D341Med (cell line): ENCODE data around the gene EPB41L5.

Experiments
- DNase-seq: peaks from one replicate; pipeline ENCODE4 v3.0.0; 2012; ENCODE audit warnings: low spot score

The EPB41L5 gene

DNA sequence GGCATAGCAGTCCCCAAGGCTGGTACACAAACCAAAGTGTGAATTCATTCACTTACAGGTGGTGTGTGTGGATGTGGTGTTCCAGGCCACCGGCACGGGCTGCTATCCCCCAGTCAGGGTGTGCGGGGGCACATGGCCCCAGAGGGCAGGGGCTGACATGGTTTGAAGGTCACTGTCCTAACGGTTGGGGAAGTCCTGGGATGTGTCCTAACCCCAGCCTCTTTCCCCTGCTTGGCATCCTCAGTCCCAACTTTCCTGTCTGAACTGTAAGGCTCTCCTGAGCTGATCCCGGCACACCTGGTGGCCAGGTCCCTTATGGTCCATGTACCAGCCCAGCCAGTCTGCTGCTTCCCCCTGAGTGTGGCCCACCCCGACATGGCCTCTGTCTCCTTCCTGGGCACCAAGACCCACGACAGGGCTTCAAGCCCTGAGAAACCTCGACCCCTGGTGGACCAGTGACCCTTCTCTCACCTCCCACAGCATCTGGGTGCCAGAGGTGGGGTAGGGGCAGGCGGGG lies 212.7 kb downstream of the EPB41L5 start:
- DNase-seq, result no peak

DNA sequence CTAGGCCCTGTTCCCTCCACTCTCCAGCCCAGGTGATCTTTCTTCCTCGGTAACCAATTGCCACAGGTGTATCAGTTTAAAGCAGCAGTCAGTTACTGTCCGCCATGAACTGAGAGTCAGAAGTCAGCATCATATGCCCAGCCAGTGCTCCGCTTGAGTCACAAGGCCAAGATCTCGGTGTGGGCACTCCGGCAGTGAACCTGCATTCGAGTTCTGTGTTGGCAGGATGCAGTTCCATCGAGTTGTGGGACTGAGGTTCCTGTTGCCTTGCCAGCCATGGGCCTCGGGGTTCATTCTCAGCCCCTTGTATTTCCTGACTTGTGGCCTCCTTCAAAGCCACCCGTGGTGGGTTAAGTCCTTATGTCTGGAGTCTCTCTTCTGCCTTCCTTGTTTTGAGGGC lies 213.4 kb downstream of the EPB41L5 start:
- DNase-seq, result no peak

DNA sequence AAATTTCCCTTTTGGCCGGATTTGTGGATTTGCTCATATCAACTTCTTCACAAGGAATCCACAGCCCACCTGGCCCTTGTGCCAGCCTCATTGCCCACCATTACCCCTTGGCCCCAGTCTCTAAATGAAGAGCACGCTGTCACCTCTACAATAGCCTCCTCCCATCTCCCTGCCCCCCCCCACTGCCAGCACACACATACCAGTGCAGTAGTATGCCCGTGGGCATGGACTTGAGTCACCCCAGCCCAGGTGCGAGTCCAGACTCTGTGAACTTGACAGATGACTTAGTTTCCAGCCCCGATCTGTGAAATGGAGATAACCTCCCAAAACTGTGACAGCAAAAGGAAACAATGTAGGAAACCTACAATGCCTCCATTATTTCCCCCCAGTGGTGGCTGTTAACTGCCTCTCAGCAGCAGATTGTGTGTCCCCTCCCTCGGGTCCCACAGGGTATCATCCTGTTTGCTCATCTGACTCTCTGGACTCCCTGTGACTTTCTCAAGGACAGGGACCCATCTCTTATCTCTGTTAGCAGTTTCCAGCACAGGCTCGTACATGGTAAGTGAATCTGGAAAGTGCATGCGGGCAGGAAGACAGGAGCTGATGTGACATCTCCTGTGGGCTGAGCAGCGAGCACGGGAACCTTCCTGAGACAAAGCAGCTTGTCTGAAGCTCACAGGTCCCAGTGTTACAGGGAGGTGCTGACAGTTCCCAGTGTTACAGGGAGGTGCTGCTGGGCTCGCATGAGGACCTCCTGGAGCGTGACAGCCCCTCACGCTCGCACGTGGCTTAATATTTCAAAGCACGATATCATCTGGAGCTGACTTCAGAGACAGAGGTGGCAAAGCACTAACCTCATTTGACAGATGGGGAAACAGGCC lies 214.5 kb downstream of the EPB41L5 start:
- no peak for DNase-seq

DNA sequence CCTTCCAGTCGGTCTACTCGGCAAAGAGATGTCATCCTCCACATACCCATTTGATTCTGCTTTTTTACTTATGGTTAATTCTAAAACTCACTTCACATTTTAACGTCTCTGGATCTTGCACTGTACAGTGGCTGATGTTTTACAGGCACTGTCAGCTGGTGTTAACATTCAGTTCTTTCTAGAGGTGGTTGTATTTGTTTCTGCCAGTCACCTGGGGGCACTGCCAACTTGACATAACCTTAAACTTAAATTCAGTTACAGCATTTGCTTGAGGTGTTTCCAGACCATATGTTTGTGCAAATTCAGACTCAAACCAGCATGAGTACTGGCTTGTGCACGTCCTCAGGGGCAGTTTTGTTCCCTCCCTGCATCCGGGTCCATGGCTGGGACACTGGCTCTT lies 215.6 kb downstream of the EPB41L5 start:
- DNase-seq, result no peak
